HL-60/S4 treated with phorbol 12-myristate 13-acetate at 8.2 ng/mL for 4 days and 3 days (cell line): ENCODE results near the gene PTPRU.
"Not testable (repeated sequence)": the region's sequence is repeated elsewhere in the genome, so short reads cannot be mapped to it uniquely, and the experiment has no call there.

ENCODE experiments used
- in situ Hi-C: fragments of 300-500 bp; cut with MboI; formaldehyde crosslinking; loops from 2 replicates; pipeline ENCODE4 v1.15.0; 2022; ENCODE audit warnings: low sequenced_read_pairs

Gene PTPRU

DNA sequence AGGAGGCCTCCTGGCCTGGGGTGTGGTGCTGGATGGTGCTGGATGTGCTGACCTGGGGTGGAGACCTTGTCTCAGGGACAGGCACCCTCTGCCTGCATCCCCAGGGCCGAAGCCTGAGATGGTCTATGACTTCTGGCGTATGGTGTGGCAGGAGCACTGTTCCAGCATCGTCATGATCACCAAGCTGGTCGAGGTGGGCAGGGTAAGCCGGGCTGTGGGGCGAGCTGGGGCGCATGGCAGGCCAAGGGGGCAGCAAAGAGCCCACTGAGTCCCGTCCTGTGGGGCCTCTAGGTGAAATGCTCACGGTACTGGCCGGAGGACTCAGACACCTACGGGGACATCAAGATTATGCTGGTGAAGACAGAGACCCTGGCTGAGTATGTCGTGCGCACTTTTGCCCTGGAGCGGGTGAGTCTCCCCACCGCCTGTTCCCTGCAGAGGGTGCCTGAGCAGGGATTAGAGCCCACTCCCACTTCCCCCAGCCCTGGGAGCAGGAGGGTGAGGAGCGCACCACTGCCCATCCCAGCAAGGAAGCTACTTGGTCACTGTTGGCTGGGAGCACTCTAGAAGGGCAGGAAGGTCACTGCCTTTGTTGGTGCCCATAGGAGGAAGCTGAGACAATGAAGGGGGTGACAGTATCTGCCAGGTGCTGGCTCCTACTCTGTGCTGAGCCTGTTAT lies 75.2 kb downstream of the PTPRU start:
- in situ Hi-C loops: no loop called here

- in situ Hi-C loops: no loop called here
These were observed 76.4 kb downstream of the PTPRU start for GRCh38 chr1:29312469-29313461.

GRCh38 chr1:29314685-29315084 lies 78.4 kb downstream of the PTPRU start:
- in situ Hi-C loops: not testable (repeated sequence)

DNA sequence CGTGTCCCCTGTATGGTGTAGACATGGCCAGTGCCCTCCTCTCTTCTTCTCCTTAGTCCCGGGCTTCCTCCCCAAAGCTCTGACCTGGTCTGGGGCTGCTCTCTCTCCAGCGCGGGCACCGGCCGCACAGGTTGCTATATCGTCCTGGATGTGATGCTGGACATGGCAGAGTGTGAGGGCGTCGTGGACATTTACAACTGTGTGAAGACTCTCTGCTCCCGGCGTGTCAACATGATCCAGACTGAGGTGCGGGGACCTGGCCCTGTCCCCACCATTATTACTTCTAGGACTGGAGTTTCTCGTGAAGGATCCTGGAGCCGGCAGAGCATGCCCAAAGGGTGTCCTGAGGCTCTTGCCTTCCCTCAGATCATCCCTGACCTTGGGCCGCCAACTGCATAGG lies 78.9 kb downstream of the PTPRU start:
- in situ Hi-C loops: no loop called here

DNA sequence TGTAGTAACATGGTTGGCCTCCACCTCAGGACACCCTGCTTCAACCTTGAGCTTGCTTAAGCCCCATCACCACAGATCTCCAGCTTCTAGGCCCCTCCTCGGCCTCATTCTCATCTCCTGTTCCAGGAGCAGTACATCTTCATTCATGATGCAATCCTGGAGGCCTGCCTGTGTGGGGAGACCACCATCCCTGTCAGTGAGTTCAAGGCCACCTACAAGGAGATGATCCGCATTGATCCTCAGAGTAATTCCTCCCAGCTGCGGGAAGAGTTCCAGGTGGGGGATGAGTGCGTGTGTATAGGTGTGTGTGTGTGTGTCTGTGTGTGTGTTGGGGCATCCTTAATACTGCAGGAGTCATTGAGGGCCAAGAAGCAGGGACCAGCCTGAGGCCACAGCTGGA lies 79.6 kb downstream of the PTPRU start:
- in situ Hi-C loops: no loop called here

- in situ Hi-C loops: no loop called here
These were observed 81.0 kb downstream of the PTPRU start for GRCh38 chr1:29317063-29317915.

DNA sequence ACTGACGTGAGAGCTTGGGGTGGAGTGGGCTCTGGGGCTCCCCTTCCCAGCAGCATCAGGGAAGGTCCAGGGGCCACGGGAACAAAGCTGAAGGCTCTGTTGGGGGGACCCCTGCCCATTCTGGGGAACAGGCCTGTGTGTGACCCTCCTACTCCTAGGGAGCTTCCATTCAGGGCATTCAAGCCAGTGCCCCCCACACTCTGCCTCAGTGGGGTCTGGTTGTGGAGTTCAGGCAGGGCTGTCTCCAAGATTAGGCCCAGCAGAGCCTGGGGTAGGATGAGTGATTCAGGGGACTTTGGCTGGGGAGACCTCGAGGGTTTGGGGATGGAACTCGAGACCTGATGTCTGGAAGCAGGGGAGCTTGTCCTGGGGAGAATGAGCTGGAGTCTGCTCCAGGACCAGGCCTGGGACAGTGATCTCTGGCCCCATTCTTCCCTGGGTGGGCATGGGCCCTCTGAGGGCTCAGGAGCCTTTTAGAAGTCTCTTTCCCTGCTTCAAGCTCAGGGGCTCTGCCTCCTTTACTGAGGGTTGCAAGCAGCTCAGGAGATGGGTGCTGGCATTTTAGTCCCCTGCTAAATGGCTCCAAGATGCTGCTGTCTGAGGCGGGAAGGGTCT lies 81.7 kb downstream of the PTPRU start:
- in situ Hi-C loops: no loop called here

- in situ Hi-C loops: no loop called here
These were observed 82.4 kb downstream of the PTPRU start for GRCh38 chr1:29318724-29319123.

GRCh38 chr1:29319300-29320110 lies 83.2 kb downstream of the PTPRU start:
- in situ Hi-C loops: no loop called here

DNA sequence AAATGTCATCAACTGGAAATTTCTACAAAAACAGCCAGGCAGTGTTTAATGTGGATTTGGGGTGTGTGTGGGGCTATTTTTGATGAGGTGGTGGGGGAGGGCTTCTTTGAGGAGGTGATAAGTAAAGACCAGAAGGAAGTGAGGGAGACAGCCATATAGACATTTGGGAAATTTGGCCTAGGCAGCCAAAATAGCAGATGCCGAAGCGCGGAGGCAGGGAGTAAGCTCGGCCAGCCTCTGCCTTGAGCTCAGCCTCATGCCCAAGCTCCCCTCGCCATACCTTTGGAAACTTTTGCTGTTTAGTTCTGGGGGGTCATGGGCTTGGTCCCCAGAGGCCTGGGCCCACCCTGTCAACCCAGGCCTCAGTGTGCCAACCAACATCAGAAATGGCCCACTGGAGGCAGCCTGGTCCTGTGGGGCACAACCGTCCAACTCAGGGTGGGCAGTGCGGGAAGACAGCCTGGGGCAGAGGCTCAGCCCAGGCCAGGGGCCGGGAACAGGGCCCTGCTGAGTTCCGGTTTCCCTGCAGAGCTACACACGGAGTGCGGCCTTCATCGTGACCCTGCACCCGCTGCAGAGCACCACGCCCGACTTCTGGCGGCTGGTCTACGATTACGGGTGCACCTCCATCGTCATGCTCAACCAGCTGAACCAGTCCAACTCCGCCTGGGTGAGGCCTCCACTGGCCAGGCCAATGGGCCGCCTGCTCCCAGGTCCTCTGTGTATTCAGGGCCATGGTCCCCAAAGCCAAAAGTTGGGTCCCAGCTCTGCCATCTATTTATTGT lies 84.0 kb downstream of the PTPRU start:
- in situ Hi-C loops: no loop called here

- in situ Hi-C loops: no loop called here
These were observed 84.9 kb downstream of the PTPRU start for GRCh38 chr1:29321176-29321575.

GRCh38 chr1:29322147-29322694 lies 85.9 kb downstream of the PTPRU start:
- in situ Hi-C loops: no loop called here

GRCh38 chr1:29322861-29323585 lies 86.7 kb downstream of the PTPRU start:
- in situ Hi-C loops: no loop called here

- in situ Hi-C loops: no loop called here
These were observed 87.3 kb downstream of the PTPRU start for GRCh38 chr1:29323636-29324035.

- in situ Hi-C loops: no loop called here
These were observed 87.9 kb downstream of the PTPRU start for GRCh38 chr1:29324202-29324601.

DNA sequence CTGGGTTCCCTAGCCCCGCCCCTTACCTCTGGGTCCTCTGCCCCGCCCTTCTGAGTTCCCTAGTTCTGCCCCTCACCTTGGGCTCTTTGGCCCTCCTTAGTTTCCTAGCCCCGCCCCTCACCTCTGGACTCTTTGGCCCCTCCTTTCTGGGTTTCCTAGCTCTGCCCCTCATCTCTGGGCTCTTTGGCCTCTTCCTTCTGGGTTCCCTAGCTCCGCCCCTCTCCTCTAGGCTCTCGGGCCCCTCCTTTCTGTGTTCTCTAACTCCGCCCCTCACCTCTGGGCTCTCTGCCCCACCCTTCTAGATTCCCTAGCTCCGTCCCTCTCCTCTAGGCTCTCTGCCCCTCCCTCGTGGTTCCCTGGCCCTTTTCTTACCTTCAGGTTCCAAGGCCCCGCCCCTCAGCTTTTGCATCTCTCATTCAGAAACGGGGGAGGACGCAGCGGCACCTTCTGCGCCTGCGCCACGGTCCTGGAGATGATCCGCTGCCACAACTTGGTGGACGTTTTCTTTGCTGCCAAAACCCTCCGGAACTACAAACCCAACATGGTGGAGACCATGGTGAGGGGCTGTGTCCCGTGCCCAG lies 88.5 kb downstream of the PTPRU start:
- in situ Hi-C loops: no loop called here

DNA sequence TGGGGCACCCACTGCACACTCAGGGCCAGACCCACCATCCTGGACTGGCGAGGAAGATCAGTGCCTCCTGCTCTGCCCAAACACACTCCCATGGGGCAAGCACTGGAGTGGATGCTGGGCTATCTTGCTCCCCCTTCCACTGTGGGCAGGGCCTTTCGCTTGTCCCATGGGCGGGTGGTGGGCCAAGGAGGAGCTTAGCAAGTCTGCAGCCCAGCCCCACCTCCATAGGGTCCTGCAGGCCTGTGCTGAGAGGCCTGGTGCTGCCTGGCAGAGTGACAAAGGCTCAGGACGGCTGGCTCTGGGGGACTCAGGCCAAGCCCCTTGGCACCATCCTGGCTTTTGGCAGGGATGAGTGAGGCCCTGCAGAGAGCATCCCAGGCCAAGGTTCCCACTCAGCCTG lies 89.4 kb downstream of the PTPRU start:
- in situ Hi-C loops: no loop called here

DNA sequence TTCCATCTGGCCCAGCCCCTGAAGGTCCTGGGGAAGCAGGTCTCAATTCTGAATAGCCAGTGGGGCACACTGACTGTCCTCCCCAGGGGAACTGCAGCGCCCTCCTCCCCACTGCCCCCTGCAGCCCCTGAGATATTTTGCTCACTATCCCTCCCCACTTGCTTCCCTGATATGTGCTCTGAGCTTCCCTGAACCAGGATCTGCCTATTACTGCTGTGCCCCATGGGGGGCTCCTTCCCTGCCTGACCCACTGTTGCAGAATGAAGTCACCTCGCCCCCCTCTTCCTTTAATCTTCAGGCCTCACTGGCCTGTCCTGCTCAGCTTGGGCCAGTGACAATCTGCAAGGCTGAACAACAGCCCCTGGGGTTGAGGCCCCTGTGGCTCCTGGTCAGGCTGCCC lies 89.8 kb downstream of the PTPRU start:
- in situ Hi-C loops: no loop called here
